ENCODE measurements around the gene PPARG. TPM values are rescaled to one million over a fixed set of nuclear protein-coding genes. Genes with fewer than 3 reads are reported as not detected.

Gene PPARG
- total and polyA plus RNA-seq, 2 of the 13 experiments (the other 11 are each of a cell fraction or from before 2014, with no cell fraction given), result 13.9 to 58.3 TPM

- TF ChIP-seq ATF4 (CRISPR knock-in tag; IDR thresholded peaks at IDR 0.05) (no peak), ZNF451 (CRISPR knock-in tag; IDR thresholded peaks at IDR 0.05) (no peak), ZNF766 (CRISPR knock-in tag; IDR thresholded peaks at IDR 0.05; ENCODE audit: borderline replicate concordance) (no peak; the same call in 1 of the 2 replicates), ZNF782 (CRISPR knock-in tag; IDR thresholded peaks at IDR 0.05; ENCODE audit: borderline replicate concordance) (no peak; the same call in 1 of the 2 replicates), ZNF564 (CRISPR knock-in tag; IDR thresholded peaks at IDR 0.05) (no peak), KDM4B (CRISPR knock-in tag; IDR thresholded peaks at IDR 0.05) (no peak), BCL6 (CRISPR knock-in tag; IDR thresholded peaks at IDR 0.05) (peak; percentile 7; the same call in 1 of the 2 replicates), SP4 (CRISPR knock-in tag; IDR thresholded peaks at IDR 0.05) (peak; percentile 36; the same call in 1 of the 2 replicates), ZNF276 (CRISPR knock-in tag; IDR thresholded peaks at IDR 0.05; ENCODE audit: low read depth) (no peak), GATAD1 (CRISPR knock-in tag; IDR thresholded peaks at IDR 0.05) (no peak), ZNF20 (CRISPR knock-in tag; IDR thresholded peaks at IDR 0.05) (0 out of 2 replicates have a peak, but pooled peaks have one; percentile 51)
- TF ChIP-seq, protein P1, sequence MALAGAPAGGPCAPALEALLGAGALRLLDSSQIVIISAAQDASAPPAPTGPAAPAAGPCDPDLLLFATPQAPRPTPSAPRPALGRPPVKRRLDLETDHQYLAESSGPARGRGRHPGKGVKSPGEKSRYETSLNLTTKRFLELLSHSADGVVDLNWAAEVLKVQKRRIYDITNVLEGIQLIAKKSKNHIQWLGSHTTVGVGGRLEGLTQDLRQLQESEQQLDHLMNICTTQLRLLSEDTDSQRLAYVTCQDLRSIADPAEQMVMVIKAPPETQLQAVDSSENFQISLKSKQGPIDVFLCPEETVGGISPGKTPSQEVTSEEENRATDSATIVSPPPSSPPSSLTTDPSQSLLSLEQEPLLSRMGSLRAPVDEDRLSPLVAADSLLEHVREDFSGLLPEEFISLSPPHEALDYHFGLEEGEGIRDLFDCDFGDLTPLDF (CRISPR knock-in tag; IDR thresholded peaks at IDR 0.05), result no peak; the same call in 1 of the 2 replicates
- TF ChIP-seq, protein P2, sequence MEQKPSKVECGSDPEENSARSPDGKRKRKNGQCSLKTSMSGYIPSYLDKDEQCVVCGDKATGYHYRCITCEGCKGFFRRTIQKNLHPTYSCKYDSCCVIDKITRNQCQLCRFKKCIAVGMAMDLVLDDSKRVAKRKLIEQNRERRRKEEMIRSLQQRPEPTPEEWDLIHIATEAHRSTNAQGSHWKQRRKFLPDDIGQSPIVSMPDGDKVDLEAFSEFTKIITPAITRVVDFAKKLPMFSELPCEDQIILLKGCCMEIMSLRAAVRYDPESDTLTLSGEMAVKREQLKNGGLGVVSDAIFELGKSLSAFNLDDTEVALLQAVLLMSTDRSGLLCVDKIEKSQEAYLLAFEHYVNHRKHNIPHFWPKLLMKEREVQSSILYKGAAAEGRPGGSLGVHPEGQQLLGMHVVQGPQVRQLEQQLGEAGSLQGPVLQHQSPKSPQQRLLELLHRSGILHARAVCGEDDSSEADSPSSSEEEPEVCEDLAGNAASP (CRISPR knock-in tag; IDR thresholded peaks at IDR 0.05; ENCODE audit: borderline replicate concordance), result no peak
- TF ChIP-seq, protein P3, sequence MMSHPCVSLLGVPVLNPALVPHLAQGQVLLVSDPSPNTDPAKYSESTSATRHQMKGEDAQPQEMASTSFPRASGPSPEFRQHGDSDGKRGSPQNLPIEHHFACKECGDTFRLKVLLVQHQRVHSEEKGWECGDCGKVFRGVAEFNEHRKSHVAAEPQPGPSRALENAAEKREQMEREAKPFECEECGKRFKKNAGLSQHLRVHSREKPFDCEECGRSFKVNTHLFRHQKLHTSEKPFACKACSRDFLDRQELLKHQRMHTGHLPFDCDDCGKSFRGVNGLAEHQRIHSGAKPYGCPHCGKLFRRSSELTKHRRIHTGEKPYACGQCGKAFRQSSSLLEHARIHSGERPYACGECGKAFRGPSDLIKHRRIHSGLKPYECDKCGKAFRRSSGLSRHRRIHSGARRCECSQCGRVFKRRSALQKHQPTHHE (CRISPR knock-in tag; IDR thresholded peaks at IDR 0.05; ENCODE audit: borderline replicate concordance), result peak; percentile 54; the same call in 1 of the 2 replicates
- TF ChIP-seq, protein P4, sequence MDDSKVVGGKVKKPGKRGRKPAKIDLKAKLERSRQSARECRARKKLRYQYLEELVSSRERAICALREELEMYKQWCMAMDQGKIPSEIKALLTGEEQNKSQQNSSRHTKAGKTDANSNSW (CRISPR knock-in tag; IDR thresholded peaks at IDR 0.05; ENCODE audit: borderline replicate concordance), result no peak
- TF ChIP-seq, protein P5, sequence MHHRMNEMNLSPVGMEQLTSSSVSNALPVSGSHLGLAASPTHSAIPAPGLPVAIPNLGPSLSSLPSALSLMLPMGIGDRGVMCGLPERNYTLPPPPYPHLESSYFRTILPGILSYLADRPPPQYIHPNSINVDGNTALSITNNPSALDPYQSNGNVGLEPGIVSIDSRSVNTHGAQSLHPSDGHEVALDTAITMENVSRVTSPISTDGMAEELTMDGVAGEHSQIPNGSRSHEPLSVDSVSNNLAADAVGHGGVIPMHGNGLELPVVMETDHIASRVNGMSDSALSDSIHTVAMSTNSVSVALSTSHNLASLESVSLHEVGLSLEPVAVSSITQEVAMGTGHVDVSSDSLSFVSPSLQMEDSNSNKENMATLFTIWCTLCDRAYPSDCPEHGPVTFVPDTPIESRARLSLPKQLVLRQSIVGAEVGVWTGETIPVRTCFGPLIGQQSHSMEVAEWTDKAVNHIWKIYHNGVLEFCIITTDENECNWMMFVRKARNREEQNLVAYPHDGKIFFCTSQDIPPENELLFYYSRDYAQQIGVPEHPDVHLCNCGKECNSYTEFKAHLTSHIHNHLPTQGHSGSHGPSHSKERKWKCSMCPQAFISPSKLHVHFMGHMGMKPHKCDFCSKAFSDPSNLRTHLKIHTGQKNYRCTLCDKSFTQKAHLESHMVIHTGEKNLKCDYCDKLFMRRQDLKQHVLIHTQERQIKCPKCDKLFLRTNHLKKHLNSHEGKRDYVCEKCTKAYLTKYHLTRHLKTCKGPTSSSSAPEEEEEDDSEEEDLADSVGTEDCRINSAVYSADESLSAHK (CRISPR knock-in tag; IDR thresholded peaks at IDR 0.05; ENCODE audit: borderline replicate concordance), result no peak
Observed at GRCh38 chr3:12444582-12445471, 156.0 kb downstream of the PPARG start (continued).

Data from HepG2 (cell line).